ENCODE data around the gene SHISA7. TPM values are rescaled to one million over a fixed set of nuclear protein-coding genes. Genes with fewer than 3 reads are reported as not detected.

The SHISA7 gene
- total and polyA plus RNA-seq, 4 donors, result 1.6 TPM; not detected in 3

- Histone ChIP-seq H3K4me1 (ENCODE audit: control insufficient read depth in 4 of 4, insufficient read depth in 4 of 4, low read length in 3 of 4) (peaks cover 7 to 23% (median 18%) of the 10 kb centered on the region in 4 donors), H3K4me3 (ENCODE audit: low read depth in 1 of 3, low read length in 3 of 3) (no peak overlapping the region), H3K27ac (ENCODE audit: low read depth in 1 of 2, low read length in 2 of 2) (no peak overlapping the region), H3K9ac (ENCODE audit: low read depth in 1 of 2, low read length in 2 of 2) (no peak overlapping the region), H3K27me3 (ENCODE audit: control insufficient read depth in 4 of 4, insufficient read depth in 4 of 4, low read length in 3 of 4) (no peaks in the 10 kb centered on the region), H3K9me3 (ENCODE audit: control insufficient read depth in 4 of 4, low read length in 3 of 4) (no peaks in the 10 kb centered on the region), H3K36me3 (ENCODE audit: control insufficient read depth in 4 of 4, insufficient read depth in 3 of 4, low read depth in 1 of 4, low read length in 3 of 4) (no peaks in the 10 kb centered on the region)
- DNase-seq (ENCODE audit: low spot score), result no peak
- TF ChIP-seq SP1 (IDR thresholded peaks at IDR 0.05) (no peak), RAD21 (IDR thresholded peaks at IDR 0.05) (no peak), EGR1 (IDR thresholded peaks at IDR 0.05; ENCODE audit: low read depth in 2 of 2) (no peak), HNF4G (IDR thresholded peaks at IDR 0.05) (no peak), ATF3 (IDR thresholded peaks at IDR 0.05) (no peak)
- 94% methylated on average over 19 of the region's 19 CpGs for WGBS
Observed at GRCh38 chr19:55474269-55475265, 31.5 kb upstream of the SHISA7 start.

GRCh38 chr19:55473225-55474012 lies 30.3 kb upstream of the SHISA7 start:
- TF ChIP-seq SP1 (IDR thresholded peaks at IDR 0.05) (no peak), JUND (IDR thresholded peaks at IDR 0.05) (no peak), RXRA (IDR thresholded peaks at IDR 0.05) (no peak)
- H3K9ac ChIP-seq (ENCODE audit: low read depth in 1 of 2, low read length in 2 of 2), result no peak overlapping the region
- no peaks in the 10 kb centered on the region for H3K9me3 ChIP-seq (ENCODE audit: control insufficient read depth in 4 of 4, low read length in 3 of 4)
- peaks cover 7 to 18% (median 15%) of the 10 kb centered on the region in 4 donors for H3K4me1 ChIP-seq (ENCODE audit: control insufficient read depth in 4 of 4, insufficient read depth in 4 of 4, low read length in 3 of 4)
- H3K36me3 ChIP-seq (ENCODE audit: control insufficient read depth in 4 of 4, insufficient read depth in 3 of 4, low read depth in 1 of 4, low read length in 3 of 4), result no peaks in the 10 kb centered on the region
- DNase-seq (ENCODE audit: low spot score), result no peak
- H3K27me3 ChIP-seq (ENCODE audit: control insufficient read depth in 4 of 4, insufficient read depth in 4 of 4, low read length in 3 of 4), result no peaks in the 10 kb centered on the region
- no peak overlapping the region for H3K27ac ChIP-seq (ENCODE audit: low read depth in 1 of 2, low read length in 2 of 2)
- H3K4me3 ChIP-seq (ENCODE audit: low read depth in 1 of 3, low read length in 3 of 3), result no peak overlapping the region
- 84% methylated on average over 16 of the region's 16 CpGs for WGBS

DNA sequence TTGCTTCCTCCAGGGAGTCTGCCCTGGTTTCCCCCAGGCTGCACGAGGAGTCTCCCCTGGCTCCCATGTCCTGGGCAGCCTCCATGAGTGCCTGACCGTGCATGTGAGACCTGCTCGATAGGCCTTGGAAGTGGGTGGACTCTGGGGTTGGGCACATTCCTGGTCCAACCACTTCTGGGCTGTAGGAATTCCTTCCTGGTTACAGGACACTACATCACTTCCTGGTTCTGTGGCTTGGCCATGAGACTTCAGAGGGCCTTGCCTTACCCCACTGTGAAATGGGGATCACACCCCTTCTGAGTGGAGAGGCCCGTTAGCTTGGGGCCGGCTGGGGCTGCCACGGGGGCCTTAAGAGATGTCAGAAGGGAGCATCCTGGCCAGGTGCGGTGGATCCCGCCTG lies 29.4 kb upstream of the SHISA7 start:
- H3K27ac ChIP-seq (ENCODE audit: low read depth in 1 of 2, low read length in 2 of 2), result no peak overlapping the region
- H3K27me3 ChIP-seq (ENCODE audit: control insufficient read depth in 4 of 4, insufficient read depth in 4 of 4, low read length in 3 of 4), result no peaks in the 10 kb centered on the region
- no peak overlapping the region for H3K9ac ChIP-seq (ENCODE audit: low read depth in 1 of 2, low read length in 2 of 2)
- 84% methylated on average over 8 of the region's 8 CpGs for WGBS
- H3K4me1 ChIP-seq (ENCODE audit: control insufficient read depth in 4 of 4, insufficient read depth in 4 of 4, low read length in 3 of 4), result peaks cover 10 to 19% (median 14%) of the 10 kb centered on the region in 4 donors
- no peak overlapping the region for H3K4me3 ChIP-seq (ENCODE audit: low read depth in 1 of 3, low read length in 3 of 3)
- H3K9me3 ChIP-seq (ENCODE audit: control insufficient read depth in 4 of 4, low read length in 3 of 4), result no peaks in the 10 kb centered on the region
- no peaks in the 10 kb centered on the region for H3K36me3 ChIP-seq (ENCODE audit: control insufficient read depth in 4 of 4, insufficient read depth in 3 of 4, low read depth in 1 of 4, low read length in 3 of 4)
- DNase-seq (ENCODE audit: low spot score), result no peak
- no peak for TF ChIP-seq FOXA1 (IDR thresholded peaks at IDR 0.05)
- TF ChIP-seq MAX (IDR thresholded peaks at IDR 0.05), result no peak
- TF ChIP-seq, protein P1, sequence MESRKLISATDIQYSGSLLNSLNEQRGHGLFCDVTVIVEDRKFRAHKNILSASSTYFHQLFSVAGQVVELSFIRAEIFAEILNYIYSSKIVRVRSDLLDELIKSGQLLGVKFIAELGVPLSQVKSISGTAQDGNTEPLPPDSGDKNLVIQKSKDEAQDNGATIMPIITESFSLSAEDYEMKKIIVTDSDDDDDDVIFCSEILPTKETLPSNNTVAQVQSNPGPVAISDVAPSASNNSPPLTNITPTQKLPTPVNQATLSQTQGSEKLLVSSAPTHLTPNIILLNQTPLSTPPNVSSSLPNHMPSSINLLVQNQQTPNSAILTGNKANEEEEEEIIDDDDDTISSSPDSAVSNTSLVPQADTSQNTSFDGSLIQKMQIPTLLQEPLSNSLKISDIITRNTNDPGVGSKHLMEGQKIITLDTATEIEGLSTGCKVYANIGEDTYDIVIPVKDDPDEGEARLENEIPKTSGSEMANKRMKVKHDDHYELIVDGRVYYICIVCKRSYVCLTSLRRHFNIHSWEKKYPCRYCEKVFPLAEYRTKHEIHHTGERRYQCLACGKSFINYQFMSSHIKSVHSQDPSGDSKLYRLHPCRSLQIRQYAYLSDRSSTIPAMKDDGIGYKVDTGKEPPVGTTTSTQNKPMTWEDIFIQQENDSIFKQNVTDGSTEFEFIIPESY (IDR thresholded peaks at IDR 0.05), result no peak
- TF ChIP-seq EGR1 (IDR thresholded peaks at IDR 0.05; ENCODE audit: low read depth in 2 of 2), result no peak
- TF ChIP-seq RAD21 (IDR thresholded peaks at IDR 0.05), result no peak
- TF ChIP-seq GABPA (IDR thresholded peaks at IDR 0.05 in 1 of 2, conservative IDR thresholded peaks at IDR 0.05 in 1 of 2), result no peak
- TF ChIP-seq FOXA2 (IDR thresholded peaks at IDR 0.05), result no peak
- TF ChIP-seq, protein P2, sequence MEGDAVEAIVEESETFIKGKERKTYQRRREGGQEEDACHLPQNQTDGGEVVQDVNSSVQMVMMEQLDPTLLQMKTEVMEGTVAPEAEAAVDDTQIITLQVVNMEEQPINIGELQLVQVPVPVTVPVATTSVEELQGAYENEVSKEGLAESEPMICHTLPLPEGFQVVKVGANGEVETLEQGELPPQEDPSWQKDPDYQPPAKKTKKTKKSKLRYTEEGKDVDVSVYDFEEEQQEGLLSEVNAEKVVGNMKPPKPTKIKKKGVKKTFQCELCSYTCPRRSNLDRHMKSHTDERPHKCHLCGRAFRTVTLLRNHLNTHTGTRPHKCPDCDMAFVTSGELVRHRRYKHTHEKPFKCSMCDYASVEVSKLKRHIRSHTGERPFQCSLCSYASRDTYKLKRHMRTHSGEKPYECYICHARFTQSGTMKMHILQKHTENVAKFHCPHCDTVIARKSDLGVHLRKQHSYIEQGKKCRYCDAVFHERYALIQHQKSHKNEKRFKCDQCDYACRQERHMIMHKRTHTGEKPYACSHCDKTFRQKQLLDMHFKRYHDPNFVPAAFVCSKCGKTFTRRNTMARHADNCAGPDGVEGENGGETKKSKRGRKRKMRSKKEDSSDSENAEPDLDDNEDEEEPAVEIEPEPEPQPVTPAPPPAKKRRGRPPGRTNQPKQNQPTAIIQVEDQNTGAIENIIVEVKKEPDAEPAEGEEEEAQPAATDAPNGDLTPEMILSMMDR (IDR thresholded peaks at IDR 0.05; ENCODE audit: low read depth, low read length, missing input control), result no peak
- no peak for TF ChIP-seq NR2F2 (IDR thresholded peaks at IDR 0.05)
- TF ChIP-seq SP1 (IDR thresholded peaks at IDR 0.05), result no peak
- TF ChIP-seq JUND (IDR thresholded peaks at IDR 0.05), result no peak
- TF ChIP-seq HNF4G (IDR thresholded peaks at IDR 0.05), result no peak
- TF ChIP-seq, protein P3, sequence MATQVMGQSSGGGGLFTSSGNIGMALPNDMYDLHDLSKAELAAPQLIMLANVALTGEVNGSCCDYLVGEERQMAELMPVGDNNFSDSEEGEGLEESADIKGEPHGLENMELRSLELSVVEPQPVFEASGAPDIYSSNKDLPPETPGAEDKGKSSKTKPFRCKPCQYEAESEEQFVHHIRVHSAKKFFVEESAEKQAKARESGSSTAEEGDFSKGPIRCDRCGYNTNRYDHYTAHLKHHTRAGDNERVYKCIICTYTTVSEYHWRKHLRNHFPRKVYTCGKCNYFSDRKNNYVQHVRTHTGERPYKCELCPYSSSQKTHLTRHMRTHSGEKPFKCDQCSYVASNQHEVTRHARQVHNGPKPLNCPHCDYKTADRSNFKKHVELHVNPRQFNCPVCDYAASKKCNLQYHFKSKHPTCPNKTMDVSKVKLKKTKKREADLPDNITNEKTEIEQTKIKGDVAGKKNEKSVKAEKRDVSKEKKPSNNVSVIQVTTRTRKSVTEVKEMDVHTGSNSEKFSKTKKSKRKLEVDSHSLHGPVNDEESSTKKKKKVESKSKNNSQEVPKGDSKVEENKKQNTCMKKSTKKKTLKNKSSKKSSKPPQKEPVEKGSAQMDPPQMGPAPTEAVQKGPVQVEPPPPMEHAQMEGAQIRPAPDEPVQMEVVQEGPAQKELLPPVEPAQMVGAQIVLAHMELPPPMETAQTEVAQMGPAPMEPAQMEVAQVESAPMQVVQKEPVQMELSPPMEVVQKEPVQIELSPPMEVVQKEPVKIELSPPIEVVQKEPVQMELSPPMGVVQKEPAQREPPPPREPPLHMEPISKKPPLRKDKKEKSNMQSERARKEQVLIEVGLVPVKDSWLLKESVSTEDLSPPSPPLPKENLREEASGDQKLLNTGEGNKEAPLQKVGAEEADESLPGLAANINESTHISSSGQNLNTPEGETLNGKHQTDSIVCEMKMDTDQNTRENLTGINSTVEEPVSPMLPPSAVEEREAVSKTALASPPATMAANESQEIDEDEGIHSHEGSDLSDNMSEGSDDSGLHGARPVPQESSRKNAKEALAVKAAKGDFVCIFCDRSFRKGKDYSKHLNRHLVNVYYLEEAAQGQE (IDR thresholded peaks at IDR 0.05), result no peak
- no peak for TF ChIP-seq ATF3 (IDR thresholded peaks at IDR 0.05)
- TF ChIP-seq HNF4A (conservative IDR thresholded peaks at IDR 0.05), result no peak
- TF ChIP-seq RXRA (IDR thresholded peaks at IDR 0.05), result no peak
